Measurements from ENCODE around the gene EXOC8. TPM values are rescaled to one million over a fixed set of nuclear protein-coding genes. Genes with fewer than 3 reads are reported as not detected.

Gene EXOC8
- 6.1 TPM for polyA plus RNA-seq (2013, experiment 1 of 2; ENCODE audit: insufficient read length)
- polyA plus RNA-seq (2013, experiment 2 of 2; ENCODE audit: insufficient read length) = 5.8 TPM

DNA sequence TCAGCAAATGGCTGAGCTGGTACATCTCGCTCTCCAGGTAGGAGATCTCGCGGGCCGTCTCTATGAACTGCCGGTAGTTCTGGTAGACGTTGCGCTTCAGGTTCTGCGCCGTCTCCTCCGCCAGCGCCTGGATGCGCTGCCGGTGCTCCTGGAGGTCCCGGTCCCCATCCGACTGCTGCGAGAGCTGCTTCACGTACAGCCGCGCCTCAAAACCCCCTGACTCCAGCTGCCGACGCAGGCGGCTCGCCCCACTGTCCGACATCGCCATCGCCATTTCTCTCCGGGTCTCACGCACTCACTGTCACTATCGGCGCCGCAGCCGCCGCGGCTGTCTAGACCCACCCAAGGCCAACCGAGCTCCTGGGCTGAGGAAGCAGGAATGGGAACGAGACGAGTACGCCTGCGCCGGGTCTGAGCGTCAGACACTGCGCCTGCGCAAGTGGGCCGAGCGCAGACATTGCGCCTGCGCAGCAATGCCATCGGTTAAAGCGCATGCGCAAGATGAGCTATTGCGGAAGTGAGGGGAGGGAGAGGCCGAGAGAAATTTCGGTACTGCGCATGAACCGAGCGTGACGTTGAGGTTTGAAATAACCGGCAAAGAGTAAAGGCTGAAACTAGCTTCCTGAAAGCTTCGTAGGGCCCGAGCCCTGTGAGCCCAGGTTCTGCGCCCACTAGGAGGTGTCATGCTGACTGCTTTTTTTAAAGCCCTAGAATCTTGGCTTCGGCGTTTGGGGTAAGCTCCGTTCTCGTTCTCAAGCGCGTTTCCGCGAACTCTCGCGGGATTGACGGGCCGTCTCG, at the start of gene EXOC8:
EXOC8 (minus strand) TSS at position 381 of the 798 bp plus-strand sequence; CDS start at position 274, 107 bp downstream.
- peak; percentile 95 for DNase-seq

DNA sequence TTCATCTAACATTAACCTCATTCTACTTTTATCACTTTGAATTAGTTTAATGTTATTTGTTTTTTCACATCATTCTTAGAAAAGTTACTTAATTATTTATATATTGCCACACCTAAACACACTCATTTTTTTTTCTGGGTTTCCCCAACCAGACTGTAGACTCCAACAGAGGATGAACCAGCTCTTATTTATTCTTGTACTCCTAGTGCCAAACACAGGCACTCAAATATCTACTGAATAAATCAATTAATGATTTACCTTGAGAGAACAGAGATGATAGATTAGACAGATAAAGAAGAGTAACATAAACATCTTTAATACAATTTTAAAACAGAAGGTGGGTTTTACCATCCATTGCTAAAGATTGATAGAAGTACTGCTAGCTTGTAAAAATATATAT, 48.8 kb upstream of the EXOC8 start:
- DNase-seq = no peak

DNA sequence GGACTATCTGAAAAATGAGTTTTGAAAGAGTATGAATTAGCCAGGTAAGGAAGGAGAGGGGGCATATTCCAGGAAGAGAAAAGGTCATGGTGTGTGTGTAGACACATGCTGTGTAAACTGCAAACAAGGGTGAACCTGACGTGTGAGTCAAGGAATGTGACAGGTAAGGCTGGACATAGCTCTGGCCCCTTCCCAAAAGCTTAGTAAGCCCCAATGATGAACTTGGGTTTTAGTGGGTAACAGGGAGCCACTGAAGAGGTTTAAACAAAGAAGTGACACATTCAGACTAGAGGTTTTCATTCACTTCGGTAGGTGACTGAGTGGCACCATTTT, 47.7 kb upstream of the EXOC8 start:
- DNase-seq = no peak

DNA sequence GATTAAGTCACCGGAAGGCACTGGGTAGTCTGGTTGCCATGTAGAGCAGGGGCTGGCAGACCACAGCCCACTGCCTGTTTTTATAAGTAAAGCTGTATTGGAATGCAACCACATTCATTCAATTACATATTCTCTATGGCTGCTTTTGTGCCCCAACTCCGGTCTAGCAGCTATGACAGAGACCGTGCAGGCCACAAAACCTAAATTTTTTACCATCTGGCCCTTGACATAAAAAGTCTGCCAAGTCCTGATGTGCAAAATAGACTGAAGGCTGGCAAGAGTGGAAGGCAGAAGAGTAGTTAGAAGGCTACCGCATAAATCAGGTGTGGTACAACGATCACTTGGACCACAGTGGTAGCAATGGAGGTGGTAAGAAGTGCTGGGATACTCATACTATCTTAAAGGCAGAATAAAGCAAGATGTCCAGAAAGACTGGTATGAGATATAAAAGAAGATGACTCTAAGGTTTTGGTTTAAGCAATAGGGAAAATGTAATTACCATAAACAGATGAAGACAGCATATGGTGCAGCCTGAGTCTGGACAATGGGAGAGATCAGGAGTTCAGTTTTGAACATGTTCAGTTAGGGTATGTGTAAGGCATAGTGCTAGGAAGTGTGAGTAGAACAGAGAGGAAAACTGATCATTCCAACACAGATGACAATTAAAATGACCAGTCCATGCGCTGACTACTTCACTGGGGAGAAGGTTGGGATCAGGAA, 47.2 kb upstream of the EXOC8 start:
- DNase-seq = no peak

DNA sequence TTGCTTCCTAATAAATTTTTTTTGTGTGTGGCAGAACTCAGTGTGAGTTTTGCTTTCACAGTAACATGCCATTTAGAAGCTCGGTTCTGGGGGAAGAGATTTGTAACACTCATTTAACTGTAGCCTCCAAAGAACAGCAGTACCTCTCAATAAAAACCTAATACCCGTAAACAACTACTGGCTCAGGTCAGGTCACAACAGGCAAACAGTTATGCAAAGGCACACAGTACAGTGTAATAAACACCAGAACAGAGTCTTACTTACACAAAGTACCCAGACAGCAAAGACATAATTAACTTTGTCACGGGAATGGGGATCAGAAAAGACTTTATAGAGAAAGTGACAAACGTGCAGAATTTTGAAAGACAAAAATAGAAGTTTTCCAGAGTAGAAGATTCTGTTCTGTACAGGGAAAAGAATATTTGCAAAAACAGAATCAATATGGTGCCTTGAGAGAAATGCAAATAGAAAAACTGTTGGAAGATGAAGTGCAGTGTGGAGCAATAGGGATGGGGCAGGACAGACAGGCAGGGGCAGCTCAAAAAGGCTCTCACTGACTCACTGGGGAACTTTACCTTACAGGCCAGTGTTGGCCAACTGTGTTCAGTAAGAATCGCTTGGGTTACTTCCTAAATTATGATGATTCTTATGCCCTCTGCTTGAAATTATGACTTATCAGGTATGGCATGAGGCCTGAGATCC, 45.7 kb upstream of the EXOC8 start:
- DNase-seq = no peak

DNA sequence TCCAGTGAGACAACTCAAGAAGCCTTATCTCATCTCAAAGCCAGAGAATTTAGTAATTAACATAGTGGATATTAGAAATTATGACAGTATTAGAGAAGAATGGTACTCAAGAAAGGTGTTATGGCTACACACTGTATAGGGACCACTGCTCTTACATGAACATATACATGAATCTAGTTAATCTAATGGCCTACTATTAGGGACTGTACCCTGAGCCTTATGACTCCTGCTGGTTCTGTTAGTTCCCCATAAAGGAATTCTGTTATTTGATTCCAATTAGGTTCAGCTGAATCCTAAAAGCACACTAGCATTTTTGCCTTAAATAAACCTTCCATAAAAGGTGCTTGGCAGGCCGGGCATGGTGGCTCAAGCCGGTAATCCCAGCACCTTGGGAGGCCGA, 44.8 kb upstream of the EXOC8 start:
- DNase-seq = no peak

DNA sequence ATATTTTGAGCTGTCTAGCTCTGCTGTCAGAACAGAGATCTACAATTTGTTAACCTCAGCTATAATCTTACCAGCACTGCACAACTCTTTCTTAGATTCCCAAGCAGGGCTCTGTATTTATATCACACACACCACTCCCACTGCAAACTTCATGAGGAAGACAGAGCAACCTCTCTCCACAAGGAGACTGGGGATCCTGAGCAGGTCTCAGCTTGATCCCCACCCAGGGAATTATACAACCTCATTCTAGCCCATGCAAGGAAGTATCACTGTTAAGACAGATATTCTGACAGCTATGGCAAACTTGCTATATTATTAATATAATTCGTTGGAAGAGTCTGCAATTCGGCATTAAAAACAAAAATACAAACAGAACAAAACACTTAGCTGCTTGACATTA, 44.1 kb upstream of the EXOC8 start:
- no peak for DNase-seq

DNA sequence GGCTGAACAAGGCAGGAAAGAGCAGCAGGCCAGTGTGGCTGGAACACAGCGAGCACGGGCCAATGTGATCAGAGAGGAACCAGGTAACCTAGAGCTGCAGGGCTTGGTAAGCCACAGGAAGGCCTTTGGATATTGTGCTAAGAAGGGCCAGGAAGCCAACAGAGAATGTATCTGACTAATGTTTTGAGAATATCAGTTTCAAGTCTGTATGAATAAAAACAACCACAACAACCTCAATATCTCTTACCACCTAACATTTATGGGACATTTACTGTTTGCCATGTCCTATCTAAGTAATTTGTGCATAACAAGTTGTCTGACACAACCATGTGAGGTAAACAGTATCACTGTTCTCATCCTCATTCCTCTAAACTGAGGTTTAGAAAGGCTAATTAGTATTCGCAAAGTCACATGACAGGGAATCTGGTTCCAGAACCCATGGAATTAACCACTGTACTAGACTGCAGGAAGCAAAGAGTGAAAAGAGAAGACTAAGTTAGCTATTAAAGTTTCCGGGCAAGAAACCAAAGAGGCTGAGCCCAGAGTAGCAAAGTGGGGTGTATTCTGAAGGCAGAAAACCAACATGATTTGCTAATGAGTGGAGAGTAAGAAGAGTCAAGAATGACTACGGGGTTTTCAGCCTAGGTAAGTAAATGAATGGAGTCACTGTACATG, 39.4 kb upstream of the EXOC8 start:
- DNase-seq = no peak

DNA sequence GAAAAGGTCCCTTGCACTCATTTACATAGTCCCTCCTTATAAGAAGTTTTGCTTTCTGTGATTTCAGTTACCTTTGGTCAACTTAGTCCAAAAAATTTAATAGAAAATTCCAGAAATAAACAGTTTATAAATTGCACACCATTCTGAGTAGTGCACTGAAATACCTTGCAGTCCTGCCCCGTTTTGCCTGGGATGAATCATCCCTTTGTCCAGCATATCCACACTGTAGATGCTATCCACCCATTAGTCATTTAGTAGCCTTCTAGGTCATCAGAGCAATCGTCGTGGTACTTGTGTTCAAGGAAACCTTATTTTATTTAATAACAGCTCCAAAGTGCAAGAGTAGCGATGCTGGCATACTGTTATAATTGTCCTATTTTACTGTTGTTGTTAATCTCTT, 38.4 kb upstream of the EXOC8 start:
- peak; percentile 32 for DNase-seq

- DNase-seq = no peak
Observed at GRCh38 chr1:231374394-231374793, 36.7 kb upstream of the EXOC8 start.

GRCh38 chr1:231372501-231372900, 34.8 kb upstream of the EXOC8 start:
- DNase-seq = no peak

DNA sequence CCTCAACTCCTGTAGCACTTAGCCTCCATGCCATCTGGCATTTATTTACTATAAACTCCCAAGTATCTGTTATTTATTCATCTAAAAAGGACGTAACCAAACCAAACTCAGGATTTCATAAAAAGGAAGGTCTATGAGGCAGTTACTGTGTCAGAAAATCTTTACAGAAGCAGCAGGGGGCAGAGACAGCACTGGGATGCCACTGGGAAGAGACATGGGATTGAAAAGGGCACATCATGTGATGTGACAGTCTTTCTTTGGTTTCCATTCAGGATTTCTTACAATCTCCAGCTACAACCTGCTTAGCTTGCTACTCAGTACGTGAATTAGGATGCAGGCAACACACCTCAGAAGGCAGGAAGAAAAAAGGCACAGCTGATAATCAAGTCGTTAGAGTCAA, 31.6 kb upstream of the EXOC8 start:
- no peak for DNase-seq

DNA sequence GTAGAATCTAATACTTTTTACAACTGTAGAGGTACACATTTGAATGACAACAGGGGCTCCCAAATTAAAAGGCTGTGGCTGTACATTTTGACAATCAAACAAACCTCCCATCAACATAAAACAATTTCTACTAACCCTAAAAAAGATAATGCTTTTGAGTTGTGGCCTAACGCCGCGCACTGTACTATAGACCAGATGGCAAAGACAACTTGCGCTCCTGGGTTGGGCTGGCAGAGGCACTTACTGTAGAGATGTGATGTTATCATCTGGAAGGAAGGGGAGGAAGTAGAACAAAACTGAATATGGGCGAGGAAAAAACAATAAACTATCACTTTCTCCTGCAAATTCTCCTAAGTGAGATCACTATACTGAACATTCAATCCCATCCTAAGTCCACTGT, 26.5 kb upstream of the EXOC8 start:
- DNase-seq = no peak

GRCh38 chr1:231363624-231364023, 26.0 kb upstream of the EXOC8 start:
- DNase-seq = no peak

DNA sequence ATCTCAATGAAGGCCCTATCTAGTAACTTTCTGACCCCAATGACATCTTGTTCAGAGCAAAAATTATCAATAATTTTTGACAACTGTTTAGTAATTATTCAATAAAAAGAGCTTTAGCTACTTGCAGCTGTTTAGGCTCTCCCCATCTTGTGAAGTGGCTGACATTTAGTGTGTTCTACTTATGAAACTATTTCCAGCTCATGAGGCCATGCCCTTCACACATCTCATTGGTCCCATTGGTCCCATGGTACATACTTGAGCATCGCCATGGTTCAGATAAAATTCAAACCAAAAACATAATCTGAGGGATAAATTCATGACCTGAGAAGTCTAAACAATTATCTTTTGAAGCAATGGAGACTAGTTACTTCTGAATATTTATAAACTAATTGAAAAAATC, 24.7 kb upstream of the EXOC8 start:
- no peak for DNase-seq

GRCh38 chr1:231359113-231359512, 21.5 kb upstream of the EXOC8 start:
- peak; percentile 61 for DNase-seq

GRCh38 chr1:231357831-231358354, 20.2 kb upstream of the EXOC8 start:
- peak; percentile 68 for DNase-seq

DNA sequence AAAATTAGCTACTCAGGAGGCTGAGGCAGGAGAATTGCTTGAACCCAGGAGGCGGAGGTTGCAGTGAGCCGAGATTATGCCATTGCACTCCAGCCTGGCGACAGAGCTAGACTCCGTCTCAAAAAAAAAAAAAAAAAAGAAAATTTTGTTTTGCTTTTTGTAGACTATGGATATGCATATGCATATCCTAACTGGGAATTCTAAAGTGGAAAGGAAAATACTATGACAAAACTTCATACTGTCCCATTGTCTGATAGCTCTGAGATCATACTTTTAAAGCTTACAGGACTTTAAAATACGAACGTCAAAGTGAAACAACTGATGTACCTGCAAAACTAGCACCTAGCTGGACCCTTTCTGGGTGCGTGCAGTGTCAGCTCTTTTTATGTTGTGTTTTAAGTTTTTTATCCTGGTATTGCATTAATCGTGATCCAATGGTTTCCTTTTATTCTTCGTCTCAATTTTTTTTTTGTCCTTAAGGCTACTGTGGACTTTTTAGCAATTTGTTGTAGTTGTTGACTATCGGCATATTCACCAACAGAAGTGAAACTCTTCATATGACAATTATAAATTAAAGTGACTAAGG, 19.6 kb upstream of the EXOC8 start:
- no peak for DNase-seq

GRCh38 chr1:231355171-231355570, 17.5 kb upstream of the EXOC8 start:
- DNase-seq = no peak

DNA sequence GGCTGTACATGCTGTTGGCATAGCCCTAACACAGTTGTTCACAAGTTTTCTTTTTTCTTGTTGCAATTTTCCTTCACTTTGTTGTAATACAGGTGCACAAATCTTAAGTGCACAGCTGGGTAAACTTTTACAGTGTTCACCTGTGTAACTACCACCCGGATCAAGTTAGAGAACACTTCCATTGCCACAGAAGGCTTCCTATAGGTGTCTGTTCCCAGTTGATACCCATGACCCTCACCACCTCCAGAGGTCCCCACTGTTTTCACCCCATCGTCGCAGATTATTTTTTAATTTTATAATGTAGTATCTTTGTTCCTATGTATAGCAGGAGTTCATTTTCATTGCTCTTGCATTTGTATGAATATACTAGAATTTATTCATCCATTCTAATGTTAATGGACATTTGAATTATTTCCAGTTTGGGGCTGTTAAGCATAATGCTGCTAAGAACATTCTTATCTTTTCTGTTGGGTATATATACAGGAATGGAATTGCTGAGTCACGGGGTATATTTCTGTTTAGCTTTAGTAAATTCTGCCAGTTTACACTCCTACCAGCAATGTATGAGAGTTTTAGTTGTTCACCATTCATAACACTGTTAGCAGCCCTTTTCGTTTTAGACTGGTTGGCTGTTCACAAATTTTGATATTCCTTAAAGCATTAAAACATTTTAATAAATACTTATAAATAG, 16.8 kb upstream of the EXOC8 start:
- peak; percentile 15 for DNase-seq

- no peak for DNase-seq
Observed at GRCh38 chr1:231353086-231353485, 15.4 kb upstream of the EXOC8 start.

GRCh38 chr1:231351816-231352215, 14.2 kb upstream of the EXOC8 start:
- DNase-seq = no peak
